HG02610 (cell line): ENCODE measurements around the gene TTC33.
"Not testable (repeated sequence)": the region's sequence is repeated elsewhere in the genome, so short reads cannot be mapped to it uniquely, and the experiment has no call there.

Source experiments
- ATAC-seq: cut with Tn5 transposase; IDR thresholded peaks from one replicate; pipeline ENCODE4 v1.9.1; 2021; ENCODE audit warnings: mild to moderate bottlenecking, moderate library complexity; ENCODE audit not compliant: unreplicated experiment

Gene TTC33, protein sequence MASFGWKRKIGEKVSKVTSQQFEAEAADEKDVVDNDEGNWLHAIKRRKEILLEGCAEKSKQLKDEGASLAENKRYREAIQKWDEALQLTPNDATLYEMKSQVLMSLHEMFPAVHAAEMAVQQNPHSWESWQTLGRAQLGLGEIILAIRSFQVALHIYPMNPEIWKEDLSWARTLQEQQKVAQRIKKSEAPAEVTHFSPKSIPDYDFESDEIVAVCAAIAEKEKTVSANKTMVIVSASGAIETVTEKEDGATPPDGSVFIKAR

DNA sequence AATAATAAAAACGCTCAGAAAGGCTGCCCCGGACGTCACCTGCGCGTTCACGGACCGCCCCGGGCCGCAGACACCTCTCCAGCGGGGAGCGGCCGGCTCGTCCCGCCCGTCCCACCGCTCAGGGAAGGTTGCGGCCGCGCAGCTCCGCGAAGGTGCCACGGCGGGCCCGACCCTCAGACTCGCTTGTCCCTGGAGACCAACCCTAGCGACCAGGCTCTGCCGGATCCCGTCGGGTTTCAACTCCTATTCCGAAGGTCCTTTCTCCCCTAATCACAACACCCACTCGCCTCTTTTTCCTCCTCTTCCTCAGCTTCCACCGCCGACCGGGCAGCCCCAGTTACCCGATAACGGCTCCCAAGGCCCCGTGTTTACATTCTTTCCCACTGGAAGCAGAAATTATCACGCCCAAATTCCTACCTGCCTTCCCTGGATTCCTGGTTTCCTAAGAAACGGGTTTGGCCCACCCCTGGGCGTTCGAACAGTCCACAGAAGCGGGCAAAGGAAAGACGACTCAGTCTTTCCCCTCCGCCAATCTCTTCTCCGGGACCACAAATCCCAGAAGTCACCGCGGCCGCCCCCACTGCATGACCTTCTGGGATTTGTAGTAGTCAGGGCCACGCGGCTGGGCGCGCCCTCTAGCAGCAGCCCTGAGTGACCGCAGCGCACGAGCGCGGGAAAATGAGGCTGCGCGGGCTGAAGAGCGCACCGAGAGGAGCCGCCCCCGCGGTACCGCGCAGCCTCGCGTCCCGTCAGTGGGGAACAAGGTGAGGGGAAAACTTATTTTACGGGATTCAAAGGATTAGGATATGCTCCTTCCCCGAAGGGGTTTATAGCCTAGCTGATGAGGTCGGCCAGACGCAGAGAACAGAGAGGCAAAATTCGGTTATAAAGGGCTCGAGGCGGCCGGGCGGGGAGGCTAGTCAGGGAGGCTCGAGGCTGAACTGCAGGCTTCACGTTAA lies at the start of gene TTC33:
TTC33 (minus strand) TSS at position 555 of the 959 bp plus-strand sequence. CDS start 8,943 bp downstream, outside the sequence.
- peak; percentile 87 for ATAC-seq

DNA sequence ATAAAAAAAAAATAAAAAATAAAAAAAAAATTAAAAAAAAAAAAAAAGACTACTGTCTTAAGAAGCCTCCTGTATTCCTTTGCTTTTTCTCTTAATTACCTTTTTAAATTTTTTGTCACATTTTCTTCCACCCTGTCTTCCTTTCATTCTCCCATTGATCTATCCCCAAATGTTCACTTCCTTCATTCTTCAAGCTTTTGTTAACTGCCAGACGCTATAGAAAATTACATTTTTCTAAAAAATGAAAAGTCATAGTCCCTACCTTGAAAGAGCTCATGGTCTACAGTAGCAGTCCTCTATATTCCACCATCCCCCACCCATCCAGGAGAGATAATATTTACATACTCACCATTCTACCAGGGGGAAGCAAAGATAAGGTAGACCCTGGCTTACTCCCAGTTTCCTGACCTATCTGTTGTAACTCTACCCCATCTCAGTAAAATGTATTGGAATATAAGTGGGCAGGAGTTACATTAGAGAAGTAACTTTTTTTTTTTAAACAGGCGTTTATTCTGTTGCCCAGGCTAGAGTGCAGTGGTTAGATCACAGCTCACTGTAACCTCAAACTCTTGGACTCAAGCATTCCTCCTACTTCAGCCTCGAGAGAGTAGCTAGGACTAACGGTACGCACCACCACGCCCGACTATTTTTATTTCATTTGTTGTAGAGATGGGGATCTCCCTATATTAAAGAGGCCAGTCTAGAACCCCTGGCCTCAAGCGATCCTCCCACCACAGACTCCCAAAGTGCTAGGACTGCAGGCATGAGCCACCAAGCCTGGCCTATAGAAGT lies 46.2 kb upstream of the TTC33 start:
- ATAC-seq = no peak

DNA sequence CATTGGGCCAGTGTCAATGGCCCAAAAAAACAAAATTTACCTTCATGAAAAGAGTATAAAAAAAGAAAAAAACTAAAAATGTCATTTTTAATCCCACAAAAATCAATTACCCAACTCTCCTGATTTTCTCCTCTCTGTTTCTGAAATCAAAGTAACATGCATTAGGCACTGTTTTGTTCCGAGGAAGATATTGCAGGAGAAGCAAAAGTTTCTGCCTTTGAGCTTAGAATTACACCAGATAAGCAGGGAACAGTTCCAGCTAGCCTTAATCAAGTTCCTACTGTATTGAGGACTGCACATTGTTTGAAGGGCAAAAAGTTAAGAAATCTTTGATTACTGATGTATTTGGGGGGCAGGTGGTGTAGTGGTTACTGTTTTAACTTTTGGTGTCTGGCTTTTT lies 43.5 kb upstream of the TTC33 start:
- no peak for ATAC-seq

DNA sequence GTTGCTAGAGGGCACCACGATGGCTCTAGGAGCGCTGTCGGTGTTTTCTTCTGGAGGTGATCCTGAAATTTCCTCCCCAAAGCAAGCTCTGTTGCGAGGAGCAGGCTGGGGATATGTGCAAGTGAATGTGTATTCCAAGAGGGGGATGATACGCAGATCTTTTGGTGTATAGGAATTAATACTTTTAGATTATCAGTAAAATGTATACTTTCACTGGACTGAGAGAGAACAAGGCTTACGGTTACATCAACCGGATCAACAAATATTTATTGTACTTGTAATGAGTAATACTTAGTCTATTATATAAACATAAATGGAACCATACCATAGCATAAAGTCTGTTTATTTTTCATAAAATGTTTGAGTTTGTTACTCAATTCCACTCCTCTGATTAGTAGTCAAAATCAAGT lies 43.0 kb upstream of the TTC33 start:
- no peak for ATAC-seq

DNA sequence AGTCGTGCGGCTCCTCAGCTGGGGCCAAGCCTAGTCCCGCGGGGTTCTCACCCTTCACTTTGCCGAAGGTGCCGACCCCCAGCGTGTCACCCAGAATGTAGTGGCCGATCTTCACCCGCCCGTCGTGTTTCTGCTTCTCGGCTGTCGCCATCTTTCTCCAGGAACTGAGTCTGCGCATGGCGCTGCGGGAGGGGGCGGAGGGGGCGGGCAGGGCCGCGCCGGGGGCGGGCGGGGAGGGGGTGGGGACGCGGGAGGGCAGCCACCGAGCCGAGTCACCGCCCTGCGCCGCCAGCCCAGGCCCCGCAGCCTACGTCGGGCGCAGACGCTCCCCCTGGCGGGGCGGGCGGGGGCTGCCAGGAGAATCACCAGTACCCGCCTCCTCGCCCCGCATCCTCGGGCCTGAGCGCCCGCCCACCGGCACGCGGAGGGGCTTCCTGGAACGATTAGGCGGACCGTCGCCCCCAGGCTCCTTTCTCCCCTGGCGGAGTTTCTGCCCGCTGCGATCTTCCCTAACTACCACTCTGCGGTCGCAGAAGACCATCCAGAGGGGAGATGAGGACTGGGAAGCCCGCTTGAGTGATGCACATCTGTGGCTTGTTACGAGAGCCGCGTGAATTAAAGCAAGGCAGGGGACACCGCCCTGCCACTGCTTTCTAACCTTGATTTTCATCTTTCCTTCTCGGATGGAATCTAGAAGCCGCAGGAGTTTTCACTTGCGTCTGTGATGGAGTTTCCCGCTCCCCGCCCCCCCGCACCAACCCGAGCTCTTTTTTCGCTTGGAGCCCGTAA lies 42.4 kb upstream of the TTC33 start, which contains the start of gene PRKAA1:
PRKAA1 (minus strand) TSS at position 363 of the 789 bp plus-strand sequence; CDS start at position 178, 185 bp downstream.
- ATAC-seq = peak; percentile 98

DNA sequence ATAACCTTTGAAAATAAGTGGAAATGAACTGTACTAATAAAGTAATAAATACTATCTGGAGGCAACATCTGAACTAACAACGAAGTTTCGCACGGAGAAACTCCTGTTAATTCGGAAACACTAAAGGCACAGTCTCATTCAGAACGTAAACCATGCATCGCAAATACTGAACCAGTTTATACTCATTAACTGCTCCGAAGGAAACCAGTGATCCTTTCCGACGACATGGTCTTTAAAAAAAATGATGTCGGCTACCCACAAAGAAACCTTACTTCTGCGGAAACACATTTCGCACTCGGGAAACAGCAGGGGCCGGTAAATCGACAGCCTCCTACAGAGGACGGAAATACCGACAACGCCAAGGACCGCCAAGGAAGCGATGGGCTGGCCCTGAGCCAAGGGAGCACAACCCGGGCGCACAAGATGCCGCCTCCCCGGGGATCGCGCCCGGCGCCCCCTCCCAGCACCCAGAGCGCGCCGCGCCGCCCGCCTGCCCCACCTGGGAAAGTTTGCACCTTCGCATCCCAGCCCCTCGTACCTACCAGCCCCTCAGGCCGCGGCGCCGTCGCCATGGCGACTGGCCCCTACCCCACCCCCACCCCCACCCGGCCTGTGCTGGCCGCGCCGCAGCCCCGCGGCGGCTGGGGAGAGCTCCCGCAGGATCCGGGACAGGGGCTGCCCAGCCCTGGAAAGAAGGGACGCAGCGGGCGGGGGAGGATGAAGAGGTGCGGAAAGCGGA lies 41.7 kb upstream of the TTC33 start:
- peak; percentile 32 for ATAC-seq

DNA sequence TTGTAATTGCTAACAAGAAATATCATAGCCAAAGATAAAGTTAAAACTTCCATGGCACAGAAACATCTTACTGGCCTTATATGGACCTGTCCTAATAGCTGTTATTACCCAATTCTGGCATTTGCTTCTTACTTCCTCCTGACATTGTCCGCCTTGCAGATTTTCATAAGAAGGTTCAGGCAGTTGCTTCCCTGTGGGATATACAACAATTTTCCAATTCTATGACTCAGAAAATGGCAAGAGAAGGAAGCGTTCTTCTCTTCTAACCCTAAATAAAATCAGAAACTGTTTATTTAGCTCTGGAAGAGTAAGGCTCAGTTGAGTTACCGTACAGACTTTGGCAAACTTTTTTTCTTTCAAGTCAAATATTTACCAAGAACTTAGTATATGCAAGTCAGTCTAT lies 40.7 kb upstream of the TTC33 start:
- ATAC-seq = no peak

DNA sequence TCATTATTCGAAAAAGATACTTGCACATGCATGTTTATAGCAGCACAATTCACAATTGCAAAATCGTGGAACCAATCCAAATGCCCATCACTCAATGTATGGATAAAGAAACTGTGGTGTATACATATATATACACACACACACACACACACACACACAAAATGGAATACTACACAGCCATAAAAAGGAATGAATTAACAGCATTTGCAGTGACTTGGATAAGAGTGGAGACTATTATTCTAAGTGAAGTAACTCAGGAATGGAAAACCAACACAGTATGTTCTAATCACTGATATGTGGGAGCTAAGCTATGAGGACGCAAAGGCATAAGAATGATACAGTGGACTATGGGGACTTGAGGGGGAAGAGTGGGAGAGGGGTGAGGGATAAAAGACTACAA lies 39.1 kb upstream of the TTC33 start:
- not testable (repeated sequence) for ATAC-seq

DNA sequence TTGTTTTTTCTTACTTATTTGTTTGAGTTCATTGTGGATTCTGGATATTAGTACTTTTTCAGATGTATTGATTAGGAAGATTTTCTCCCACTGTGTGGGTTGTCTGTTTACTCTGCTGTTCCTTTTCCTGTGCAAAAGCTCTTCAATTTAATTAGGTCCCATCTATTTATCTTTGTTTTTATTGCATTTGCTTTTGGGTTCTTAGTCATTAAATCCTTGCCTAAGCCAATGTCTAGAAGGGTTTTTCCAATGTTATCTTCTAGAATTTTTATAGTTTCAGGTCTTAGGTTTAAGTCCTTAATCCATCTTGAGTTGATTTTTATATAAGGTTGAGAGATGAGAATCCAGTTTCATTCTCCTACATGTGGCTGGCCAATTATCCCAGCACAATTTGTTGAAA lies 38.6 kb upstream of the TTC33 start:
- not testable (repeated sequence) for ATAC-seq

DNA sequence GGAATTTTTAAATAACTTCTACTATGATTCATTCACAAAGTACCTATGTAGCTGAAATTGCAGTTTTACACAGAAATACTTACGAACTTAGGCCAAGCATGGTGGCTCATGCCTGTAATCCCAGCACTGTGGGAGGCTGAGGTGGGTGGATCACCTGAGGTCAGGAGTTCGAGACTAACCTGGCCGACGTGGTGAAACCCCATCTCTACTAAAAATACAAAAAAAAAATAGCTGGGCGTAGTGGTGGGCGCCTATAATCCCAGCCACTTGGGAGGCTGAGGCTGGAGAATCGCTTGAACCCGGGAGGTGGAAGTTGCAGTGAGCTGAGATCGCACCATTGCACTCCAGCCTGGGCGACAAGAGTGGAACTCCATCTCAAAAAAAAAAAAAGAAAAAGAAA lies 36.9 kb upstream of the TTC33 start:
- ATAC-seq = not testable (repeated sequence)

DNA sequence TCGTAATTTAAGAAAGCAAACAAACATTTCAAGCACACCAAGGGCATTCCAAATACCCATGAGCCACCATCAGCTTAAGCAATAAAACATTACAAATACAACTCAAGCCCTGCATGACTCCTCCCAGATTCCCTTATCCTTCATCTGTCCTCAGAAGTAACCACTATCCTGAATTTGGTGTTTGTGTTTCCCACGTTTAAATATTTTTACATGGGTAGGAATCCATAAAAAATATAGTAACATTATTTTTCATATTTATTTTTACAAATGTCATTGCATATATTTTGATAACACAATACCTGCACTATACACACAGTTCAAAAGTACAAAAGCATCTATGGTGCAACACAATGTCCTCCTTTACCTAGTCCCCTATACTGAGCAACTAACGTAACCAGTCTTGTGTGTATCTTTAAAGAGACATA lies 36.0 kb upstream of the TTC33 start:
- no peak for ATAC-seq

DNA sequence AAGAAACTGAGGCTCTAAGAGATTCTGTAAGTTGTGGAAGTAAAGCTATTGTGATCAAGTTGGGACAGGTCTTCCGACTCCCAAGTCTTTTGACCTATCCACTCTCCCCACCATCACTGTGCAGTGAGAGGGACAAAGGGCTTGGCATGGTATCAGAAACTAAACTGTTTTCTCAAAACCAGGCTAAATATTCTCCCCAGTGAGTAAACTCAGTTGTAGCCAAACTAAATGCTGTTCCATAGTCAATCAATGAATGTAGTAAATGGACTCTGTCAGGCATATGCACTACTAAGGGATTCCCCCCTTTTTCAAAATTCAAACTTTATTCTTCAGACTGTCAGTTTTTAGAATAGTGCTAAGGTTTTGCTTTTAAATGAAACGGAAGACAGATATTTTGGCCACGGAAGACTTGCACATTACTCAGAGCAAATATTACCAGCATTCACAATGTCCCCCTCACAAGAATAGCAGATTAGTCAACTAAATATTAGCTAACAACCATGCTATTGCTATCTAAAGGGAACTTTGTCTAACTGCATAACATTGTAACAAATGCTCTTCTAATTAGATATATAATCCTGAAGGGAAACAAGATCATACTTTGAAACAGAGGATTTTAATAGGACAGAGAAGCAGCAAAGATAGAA lies 35.3 kb upstream of the TTC33 start:
- no peak for ATAC-seq

DNA sequence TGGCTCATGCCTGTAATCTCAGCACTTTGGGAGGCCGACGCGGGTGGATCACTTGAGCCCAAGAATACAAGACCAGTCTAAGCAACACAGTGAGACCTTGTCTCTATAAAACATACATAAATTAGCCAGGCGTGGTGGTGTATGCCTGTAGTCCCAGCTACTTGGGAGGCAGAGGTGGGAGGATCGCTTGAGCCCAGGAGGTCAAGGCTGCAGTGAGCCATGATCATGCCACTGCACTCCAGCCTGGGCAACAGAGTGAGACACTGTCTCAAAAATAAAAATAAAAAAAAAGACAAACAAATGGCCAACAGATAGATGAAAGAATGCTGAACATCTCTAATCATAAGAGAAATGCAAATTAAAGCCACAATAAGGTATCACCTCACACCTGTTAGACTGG lies 33.2 kb upstream of the TTC33 start:
- not testable (repeated sequence) for ATAC-seq

DNA sequence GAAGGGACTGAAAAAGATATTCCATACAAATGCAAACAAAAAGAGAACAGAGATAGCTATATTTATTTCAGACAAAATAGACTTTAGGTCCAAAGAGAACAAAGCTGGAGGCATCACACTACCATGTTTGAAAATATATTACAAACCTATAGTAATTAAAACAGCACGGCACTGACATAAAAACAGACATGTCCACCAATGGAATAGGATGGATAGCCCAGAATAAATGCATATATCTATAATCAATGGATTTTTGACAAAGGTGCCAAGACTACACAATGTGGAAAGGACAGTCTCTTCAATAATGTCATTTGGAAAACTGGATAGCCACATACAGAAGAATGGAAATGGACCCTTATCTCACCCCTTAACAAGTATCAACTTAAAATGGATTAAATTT lies 32.2 kb upstream of the TTC33 start:
- ATAC-seq = no peak

DNA sequence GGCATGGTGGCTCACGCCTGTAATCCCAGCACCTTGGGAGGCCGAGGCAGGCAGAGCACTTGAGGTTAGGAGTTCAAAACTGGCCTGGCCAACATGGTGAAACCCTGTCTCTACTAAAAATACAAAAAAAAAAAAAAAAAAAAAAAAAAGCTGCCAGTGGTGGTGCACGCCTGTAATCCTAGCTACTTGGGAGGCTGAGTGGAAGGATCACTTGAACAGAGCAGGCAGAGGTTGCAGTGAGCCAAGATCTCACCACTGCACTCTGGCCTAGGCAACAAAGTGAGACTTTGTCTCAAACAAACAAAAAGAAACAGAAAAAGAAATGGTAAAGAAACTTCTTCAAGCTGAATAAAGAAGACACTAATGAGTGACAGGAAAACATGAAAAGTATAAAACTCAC lies 30.9 kb upstream of the TTC33 start:
- not testable (repeated sequence) for ATAC-seq

DNA sequence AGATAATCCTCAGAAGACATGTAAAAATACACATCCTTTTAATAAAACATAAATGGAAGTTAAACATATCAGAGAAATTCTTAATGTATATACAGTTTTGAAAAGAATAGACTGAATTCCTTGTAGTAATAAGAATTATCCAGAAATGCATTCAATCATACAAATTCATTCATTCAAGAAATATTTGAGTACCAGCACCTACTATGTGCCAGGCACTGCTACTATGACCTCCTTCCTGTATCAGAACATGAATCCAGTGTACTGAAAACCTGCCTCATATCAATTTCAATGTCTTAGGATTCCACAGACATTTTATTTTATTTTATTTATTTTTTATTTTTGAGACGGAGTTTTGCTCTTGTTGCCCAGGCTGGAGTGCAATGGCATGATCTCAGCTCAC lies 29.2 kb upstream of the TTC33 start:
- ATAC-seq = no peak

DNA sequence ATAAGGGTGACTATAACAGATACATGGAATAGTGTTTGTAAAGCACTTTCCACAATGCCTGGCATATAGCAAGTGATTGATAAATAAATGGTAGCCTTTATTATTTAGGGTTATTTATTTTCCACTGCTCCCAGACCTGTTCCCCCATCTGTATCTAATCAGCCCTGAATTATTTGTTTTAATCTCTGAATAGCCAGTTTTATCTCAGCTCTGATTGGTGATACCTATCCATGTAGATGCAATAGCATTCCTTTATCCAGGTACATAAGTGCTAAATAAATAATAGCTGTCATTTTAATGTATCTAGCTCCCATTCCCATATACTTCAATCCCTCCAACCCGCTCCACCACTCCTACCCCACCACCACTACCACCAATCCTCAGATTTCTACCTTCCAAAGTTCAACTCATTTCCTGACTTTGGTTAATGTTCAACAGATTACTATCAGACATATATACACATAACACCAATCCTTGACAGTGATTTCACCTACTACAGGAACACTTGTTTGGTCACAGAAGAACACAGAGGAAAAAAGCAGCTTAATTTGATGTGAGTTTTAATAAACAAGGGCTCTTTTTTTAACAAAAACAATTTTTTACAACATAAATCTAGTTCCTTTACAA lies 28.4 kb upstream of the TTC33 start:
- no peak for ATAC-seq

DNA sequence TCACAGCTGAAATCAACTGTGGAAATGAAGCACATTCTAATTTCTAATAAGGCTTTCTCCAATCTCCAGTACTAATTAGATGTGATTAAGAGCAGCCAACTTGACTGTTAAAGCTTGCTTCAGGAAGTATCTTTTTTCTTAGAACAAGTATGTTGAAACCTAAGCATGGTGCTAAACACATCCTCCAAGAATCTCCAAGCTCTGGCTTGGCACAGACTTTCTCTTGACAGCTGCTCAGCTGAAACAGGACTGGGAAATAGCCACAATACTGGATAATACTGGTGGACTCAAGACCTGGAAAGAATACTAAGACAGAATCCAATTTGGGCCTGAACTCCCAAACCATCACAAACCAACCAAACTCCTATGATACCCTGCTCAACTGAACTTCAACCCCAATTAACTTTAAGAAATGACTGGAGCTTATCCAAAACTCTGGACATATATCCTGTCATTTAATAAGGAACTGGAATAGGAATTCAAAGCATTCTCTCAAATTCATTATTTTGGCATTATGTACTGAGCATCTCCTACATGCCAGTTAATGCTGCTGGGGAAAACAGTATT lies 26.2 kb upstream of the TTC33 start:
- no peak for ATAC-seq
